HG02610 (cell line): Measurements from ENCODE around the gene ABCA7.
"Not testable (repeated sequence)": the region's sequence is repeated elsewhere in the genome, so short reads cannot be mapped to it uniquely, and the experiment has no call there.

Experiments used
- ATAC-seq: cut with Tn5 transposase; IDR thresholded peaks from one replicate; pipeline ENCODE4 v1.9.1; 2021; ENCODE audit warnings: mild to moderate bottlenecking, moderate library complexity; ENCODE audit not compliant: unreplicated experiment

The ABCA7 gene

DNA sequence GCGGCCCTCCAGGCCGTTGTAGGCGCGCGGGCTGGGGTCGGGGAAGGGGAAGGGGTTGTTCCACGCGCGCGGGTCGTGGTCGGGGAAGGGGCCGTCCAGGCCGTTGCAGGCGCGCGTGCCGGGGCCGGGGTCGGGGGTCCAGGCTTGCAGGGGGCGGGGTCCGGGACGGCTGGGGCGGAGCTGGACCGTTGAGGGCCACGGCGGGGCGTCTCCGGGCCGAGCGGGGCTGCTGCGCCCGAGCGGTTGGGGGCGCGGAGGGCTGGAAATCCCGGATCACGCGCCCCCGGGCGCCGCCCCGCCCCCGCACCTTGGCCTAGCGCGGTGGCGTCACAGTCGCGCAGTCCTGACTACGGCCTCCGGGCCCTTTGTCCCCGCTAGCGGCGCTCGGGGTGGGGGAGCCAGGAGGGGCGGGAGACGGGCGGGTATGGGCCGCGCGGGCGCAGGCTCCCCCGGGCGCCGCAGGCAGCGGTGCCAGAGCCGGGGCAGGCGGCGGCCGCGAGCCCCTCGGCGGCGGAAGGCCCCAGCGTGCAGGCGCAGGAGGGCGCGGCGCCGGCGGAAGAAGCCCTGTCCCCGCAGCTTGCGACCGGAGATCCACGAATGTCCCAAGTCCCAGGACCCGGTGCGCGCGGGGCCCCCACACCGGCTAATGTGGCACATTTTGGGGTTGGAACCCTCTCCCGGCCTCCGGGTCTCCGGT is 64.6 kb downstream of the ABCA7 start:
- ATAC-seq, result peak; percentile 21

GRCh38 chr19:1105008-1105872 is 65.3 kb downstream of the ABCA7 start:
- no peak for ATAC-seq

DNA sequence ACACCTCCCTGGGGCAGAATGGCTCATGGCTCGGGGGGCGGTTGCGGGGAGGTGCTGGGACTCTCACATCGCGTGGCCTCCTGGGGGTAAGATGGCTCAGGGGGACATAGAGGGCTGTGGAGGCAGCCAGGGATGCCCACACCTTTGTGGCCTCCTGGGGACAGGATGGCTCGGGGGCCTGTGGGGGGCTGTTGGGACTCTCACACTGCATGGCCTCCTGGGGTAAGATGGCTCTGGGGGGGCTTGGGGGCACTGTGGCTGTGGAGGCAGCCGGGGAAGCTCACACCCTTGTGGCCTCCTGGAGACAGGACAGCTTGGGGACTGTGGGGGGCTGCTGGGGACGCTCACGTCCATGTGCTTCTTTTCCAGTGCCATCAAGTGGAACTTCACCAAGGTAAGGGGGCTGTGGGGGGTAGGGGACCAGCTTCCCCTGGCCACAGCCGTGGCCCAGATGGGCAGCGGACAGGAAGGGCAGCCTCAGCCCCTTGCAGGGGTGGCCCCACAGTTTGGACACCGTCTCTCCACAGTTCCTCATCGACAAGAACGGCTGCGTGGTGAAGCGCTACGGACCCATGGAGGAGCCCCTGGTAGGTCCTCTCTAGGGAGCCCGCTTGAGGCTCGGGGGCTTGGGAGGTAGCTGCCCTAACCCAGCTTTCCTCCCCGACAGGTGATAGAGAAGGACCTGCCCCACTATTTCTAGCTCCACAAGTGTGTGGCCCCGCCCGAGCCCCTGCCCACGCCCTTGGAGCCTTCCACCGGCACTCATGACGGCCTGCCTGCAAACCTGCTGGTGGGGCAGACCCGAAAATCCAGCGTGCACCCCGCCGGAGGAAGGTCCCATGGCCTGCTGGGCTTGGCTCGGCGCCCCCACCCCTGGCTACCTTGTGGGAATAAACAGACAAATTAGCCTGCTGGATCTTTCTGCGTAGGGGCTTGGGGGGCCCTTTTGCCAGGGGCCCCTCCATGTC is 66.2 kb downstream of the ABCA7 start:
- ATAC-seq, result no peak

DNA sequence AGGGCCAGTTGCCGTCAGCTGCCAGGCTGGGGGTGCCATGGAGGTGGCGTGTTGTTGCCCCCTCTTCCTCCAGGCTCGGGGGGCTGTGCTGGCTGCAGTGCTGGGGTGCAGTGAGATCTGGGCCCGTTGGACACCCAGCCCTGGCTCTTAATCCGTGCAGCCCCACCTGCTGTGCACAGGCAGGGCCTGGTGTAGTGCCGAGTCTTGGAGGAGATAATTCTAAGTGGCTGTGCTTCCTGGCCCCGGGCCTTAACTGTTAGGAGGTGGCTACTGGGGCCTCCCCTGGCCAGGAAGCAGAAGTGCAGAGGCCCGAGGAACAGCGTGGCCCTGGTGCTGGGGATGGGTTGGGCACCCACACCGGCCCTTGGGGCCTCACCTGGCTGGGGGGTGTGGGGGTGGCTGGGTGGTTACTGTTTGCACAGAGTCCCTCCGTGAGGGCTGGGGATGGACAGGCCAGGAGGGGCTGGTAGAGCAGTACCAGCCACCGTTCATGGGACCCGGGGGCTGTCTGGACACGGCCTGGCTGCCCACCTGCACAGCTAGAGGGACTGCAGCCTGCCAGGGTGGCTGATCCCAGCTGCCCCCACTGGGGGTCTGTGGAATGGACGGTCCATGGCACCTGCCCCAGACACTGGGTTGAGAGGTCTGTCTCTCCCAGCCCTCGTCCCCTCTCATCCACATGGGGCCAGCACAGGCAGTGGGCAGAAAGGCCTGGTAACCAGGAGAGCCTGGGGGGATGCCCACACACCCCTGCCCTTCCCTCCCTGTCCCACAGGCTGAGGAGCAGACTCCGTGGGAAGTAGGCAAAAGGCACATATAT is 67.1 kb downstream of the ABCA7 start:
- ATAC-seq, result no peak

DNA sequence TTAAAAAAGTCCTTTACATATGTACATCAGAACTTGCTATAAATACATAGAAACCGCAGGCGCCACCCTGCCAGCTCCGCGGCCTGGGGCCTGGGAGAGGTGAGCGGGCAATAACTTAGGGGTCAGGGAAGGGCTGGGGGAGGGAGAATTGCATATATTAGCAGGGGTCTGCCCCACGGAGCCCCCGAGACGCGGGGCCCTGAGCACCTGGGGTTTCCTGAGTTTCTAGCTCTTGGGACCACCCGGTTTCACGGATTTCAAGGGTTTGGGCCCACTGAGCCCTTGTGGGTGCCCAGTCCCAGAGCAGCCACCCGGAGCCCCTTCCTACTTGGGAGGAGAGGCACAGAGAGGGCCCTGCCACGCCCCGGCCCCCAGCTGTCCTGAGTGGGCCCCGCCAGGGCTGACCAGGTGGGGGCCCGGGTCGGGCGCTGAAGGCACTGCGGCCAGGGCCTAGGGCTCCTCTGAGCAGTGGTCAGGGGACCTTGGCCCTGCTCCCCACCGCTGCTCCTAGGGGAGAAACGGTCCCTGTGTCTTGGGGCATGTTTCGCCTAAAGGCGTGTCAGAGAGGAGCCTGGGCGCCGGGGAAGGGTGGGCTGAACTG is 67.9 kb downstream of the ABCA7 start:
- no peak for ATAC-seq

- ATAC-seq, result no peak
Measured at GRCh38 chr19:1108291-1109031, 68.6 kb downstream of the ABCA7 start.

GRCh38 chr19:1109032-1109551 is 69.2 kb downstream of the ABCA7 start:
- no peak for ATAC-seq

- ATAC-seq, result no peak
Measured at GRCh38 chr19:1109697-1110671, 70.1 kb downstream of the ABCA7 start.

GRCh38 chr19:1110809-1111640 is 71.1 kb downstream of the ABCA7 start:
- ATAC-seq, result no peak

DNA sequence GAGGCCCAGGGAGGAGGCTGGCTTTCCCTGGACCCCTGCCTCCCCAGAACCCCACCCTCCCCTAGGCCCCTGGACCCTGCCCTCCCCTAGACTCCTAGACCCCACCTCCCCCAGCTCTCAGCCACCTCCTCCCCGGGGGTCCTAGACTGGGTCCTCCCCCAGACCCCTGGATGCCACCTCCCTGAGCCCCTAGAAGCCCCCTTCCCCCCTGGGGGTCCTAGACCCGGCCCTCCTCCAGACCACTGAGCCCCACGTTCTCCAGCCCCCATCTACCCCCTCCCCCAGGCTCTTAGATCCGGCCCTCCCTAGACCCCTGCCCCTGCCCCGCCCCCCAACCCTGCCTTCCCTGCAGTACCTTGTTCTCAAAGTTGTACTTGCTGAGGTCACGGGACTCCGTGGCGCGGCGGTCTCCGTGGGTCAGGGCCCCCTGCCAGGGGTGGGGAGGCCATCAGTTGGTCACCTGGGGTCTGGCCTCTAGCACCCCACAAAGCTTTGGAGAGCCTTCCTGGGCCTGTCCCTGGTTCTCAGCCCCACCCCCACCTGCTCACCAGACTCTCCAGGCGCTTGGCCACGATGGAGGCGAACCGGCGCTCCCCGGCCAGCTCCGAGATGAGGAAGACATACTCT is 71.8 kb downstream of the ABCA7 start:
- no peak for ATAC-seq

GRCh38 chr19:1112268-1113029 is 72.5 kb downstream of the ABCA7 start:
- no peak for ATAC-seq

DNA sequence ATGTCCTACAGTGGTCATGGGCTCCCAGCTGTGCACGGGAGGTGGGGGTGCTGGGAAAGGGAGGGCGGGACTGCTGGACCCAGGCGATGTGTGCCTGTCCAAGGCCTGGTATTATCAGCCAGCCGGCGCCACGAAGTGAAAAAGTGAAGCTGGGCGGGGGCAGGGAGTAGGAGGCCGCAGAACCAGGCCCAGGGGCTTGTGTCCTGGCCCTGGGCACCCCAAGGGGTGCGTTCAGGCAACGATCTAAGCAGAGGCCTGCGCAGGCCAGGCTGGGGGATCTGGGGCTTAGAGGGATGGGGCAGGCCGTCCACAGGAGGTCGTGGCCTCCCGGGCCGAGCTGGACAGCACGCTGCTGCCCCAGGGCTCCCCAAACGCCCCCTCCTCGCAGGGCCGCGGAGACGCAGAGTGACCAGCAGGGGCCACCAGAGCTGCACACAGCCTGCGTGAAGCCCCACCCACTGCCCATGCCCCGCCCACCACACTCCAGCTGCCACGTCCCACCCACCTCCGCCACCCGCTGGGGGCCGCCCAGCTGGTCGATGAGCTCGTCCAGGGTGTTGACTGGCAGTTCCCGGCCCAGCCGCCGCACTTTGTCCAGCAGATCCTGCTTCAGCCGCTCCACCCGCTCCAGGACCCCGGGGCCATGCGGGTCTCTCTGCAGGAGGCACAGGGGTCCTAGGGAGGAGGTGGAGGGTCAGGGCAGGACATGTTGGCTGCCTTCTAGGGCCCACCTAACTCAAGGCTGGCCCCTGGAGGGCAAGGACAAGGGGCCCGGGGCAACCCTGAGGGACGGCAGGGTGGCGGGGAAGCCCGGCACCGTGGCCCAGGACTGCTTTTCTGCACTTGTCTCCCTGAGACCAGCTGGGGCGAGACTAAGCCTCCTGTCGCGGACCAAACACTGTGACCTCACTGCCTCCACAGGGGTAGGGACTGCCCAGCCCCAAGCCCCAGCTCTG is 73.4 kb downstream of the ABCA7 start:
- no peak for ATAC-seq

DNA sequence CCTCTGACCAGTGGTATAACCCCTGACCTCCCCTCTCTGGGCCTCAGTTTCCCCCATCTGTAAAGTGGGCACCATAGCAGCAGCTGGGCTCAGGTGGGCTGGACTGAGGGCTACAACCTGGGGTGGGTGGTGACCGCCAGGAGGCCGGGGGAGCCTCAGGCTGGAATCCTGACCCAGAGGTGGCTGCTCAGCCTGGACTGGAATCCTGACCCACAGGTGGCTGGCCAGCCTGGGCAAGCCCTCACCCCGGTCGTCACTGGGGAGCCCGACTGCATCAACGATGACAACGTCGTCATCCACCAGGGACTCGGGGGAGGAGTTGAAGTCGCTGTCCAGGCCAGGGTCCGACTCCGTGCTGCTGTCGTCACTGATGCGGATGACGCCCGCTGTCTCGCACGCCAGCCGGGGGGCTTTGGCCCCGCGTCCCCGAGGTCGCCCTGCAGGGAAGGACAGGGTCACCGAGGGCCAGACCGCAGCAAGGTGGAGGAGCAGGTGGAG is 74.1 kb downstream of the ABCA7 start:
- no peak for ATAC-seq

DNA sequence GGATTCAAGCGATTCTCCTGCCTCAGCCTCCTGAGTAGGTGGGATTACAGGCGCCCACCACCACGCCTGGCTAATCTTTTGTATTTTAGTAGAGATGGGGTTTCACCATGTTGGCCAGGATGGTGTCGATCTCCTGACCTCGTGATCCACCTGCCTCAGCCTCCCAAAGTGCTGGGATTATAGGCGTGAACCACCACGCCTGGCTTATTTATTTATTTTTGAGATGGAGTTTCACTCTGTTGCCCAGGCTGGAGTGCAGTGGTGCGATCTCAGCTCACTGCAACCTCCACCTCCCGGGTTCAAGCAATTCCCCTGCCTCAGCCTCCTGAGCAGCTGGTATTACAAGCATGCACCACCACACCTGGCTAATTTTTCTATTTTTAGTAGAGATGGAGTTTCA is 74.8 kb downstream of the ABCA7 start:
- ATAC-seq, result not testable (repeated sequence)
